ENCODE data around the gene ILDR1.

DNA sequence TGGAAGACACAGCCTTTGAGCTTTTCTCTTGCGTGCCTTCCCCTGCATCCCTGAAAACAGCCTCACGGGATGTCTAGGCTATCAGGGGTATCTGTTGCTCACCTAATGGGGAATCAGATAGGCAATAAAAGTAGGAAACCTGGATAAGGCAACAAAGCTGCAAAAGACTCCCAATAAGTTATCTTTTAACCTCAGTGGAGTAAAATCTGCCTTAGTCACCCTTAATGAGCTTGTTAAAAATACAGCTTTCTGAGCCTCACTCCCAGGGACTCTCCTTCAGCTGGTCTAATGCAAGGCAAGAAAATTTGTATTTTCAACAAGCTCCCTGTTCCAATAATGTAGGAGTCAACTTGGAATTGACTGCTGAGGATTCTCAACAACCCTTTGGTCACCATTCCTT lies 25.6 kb downstream of the ILDR1 start:
- TF ChIP-seq, protein P1, sequence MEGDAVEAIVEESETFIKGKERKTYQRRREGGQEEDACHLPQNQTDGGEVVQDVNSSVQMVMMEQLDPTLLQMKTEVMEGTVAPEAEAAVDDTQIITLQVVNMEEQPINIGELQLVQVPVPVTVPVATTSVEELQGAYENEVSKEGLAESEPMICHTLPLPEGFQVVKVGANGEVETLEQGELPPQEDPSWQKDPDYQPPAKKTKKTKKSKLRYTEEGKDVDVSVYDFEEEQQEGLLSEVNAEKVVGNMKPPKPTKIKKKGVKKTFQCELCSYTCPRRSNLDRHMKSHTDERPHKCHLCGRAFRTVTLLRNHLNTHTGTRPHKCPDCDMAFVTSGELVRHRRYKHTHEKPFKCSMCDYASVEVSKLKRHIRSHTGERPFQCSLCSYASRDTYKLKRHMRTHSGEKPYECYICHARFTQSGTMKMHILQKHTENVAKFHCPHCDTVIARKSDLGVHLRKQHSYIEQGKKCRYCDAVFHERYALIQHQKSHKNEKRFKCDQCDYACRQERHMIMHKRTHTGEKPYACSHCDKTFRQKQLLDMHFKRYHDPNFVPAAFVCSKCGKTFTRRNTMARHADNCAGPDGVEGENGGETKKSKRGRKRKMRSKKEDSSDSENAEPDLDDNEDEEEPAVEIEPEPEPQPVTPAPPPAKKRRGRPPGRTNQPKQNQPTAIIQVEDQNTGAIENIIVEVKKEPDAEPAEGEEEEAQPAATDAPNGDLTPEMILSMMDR (IDR thresholded peaks at IDR 0.05): no peak
- no peak for TF ChIP-seq POLR2AphosphoS5 (IDR thresholded peaks at IDR 0.05; ENCODE audit: insufficient read depth in 1 of 2, low read depth in 1 of 2)
